ENCODE measurements around the gene MDFI.

GRCh38 chr6:41593406-41593805 is 44.9 kb upstream of the MDFI start:
- TF ChIP-seq POLR2AphosphoS5 (IDR thresholded peaks at IDR 0.05; ENCODE audit: low read depth, low read length) = no peak
- no peak for TF ChIP-seq POLR2A (IDR thresholded peaks at IDR 0.05; ENCODE audit: low read depth, low read length)
